GM21619 (cell line): ENCODE data around the gene CACNG6.
"Not testable (repeated sequence)": the region's sequence is repeated elsewhere in the genome, so short reads cannot be mapped to it uniquely, and the experiment has no call there.

Experiments
- ATAC-seq: cut with Tn5 transposase; IDR thresholded peaks from one replicate; pipeline ENCODE4 v1.9.1; 2021; ENCODE audit not compliant: unreplicated experiment

CACNG6 gene, protein sequence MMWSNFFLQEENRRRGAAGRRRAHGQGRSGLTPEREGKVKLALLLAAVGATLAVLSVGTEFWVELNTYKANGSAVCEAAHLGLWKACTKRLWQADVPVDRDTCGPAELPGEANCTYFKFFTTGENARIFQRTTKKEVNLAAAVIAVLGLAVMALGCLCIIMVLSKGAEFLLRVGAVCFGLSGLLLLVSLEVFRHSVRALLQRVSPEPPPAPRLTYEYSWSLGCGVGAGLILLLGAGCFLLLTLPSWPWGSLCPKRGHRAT

GRCh38 chr19:53991224-53992113, at the start of gene CACNG6:
CACNG6 (plus strand) TSS chr19:53991637; CDS start chr19:53992878, 1,241 bp downstream.
- ATAC-seq: no peak

- no peak for ATAC-seq
Observed at GRCh38 chr19:53942001-53942786, 49.2 kb upstream of the CACNG6 start.

DNA sequence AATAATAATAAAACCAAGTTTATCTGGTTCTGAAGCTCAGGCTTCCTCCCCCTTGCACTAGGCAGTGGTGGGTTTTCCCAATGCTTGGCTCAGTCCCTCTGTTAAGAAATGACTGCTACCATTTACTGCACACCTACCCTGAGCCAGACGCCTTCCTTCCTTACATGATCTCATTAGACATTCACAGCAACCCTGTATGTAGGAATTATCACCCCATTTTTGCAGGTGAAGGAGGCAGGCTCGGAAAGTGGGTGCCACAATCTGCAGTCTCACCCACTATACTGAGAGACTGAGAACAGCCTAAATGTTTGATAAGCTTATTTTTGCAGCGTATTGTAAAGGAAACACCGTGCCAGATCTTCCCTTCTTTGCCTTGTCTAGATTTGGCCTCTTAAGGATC, 47.0 kb upstream of the CACNG6 start:
- no peak for ATAC-seq

- no peak for ATAC-seq
Observed at GRCh38 chr19:53944933-53945332, 46.5 kb upstream of the CACNG6 start.

- no peak for ATAC-seq
Observed at GRCh38 chr19:53945441-53945840, 46.0 kb upstream of the CACNG6 start.

GRCh38 chr19:53945998-53946397, 45.4 kb upstream of the CACNG6 start:
- ATAC-seq: no peak

DNA sequence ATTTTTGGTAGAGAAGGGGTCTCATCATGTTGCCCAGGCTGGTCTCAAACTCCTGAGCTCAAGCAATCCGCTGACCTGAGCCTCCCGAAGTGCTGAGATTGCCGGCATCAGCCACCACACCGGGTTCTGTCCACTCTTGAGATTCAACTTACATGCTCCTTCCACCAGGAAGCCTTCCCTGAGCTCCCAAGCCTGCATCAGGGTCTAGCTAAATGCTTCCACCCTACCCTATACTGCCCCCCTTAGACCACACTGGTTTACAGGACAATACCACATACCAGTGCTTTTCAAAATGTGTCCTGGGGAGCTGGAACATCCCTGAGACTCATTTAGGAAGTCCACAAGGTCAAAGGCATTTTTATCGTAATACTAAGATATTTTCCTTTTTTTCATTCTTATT, 43.8 kb upstream of the CACNG6 start:
- ATAC-seq: no peak

- not testable (repeated sequence) for ATAC-seq
Observed at GRCh38 chr19:53948611-53949010, 42.8 kb upstream of the CACNG6 start.

DNA sequence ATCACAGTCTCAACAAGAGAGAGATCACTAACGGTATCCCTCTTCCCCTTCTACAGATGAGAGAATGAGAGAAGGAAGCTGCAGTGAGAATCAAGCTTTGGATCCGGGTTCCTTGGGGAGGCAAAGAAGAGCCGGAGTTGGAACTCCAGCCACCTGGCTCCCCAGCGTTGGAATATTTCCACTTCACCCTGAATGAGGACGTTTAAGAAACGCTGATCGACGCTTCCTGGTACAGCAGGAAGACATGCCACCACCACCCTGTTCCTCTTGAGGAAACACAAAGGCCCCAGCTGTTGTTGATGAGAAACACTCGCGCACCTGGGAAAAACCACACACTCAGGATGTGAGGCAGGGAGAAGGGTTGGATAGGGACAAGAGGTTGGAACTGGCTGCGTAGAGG, 40.0 kb upstream of the CACNG6 start:
- ATAC-seq: no peak

DNA sequence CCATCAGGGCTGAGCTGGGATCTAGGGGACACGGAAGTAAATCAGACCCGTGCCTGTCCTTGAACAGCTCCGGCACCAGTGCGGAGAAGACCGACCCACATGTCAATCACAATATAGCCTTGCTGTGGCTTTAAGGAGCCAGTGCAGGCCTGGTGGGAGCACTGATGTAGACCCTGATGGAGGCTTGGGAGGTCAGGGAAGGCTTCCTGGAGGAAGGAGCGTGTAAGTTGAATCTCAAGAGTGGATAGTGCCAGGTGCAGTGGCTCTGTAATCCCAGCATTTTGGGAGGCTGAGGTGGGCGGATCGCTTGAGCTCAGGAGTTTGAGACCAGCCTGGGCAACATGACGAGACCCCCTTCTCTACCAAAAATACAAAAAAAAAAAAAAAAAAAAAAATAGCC, 39.5 kb upstream of the CACNG6 start:
- ATAC-seq: no peak

DNA sequence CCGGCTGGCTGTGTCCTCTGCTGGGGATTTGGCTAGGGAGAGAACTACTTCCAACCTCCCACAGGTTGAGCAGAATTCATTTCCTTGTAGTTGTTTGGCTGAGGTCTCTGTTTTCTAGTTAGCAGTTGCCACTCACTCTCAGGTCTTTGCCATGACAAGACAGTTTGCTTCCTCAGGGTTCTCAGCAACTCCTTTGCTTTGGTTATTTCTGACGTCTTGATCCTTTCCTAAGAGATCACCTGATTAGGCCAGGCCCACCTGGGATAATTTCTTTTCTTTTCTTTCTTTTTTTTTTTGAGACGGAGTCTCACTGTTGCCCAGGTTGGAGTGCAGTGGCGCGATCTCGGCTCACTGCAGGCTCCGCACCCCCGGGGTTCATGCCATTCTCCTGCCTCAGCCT, 38.1 kb upstream of the CACNG6 start:
- ATAC-seq: no peak

- ATAC-seq: no peak
Observed at GRCh38 chr19:53957448-53958167, 33.8 kb upstream of the CACNG6 start.

GRCh38 chr19:53958168-53958571, 33.3 kb upstream of the CACNG6 start:
- no peak for ATAC-seq

DNA sequence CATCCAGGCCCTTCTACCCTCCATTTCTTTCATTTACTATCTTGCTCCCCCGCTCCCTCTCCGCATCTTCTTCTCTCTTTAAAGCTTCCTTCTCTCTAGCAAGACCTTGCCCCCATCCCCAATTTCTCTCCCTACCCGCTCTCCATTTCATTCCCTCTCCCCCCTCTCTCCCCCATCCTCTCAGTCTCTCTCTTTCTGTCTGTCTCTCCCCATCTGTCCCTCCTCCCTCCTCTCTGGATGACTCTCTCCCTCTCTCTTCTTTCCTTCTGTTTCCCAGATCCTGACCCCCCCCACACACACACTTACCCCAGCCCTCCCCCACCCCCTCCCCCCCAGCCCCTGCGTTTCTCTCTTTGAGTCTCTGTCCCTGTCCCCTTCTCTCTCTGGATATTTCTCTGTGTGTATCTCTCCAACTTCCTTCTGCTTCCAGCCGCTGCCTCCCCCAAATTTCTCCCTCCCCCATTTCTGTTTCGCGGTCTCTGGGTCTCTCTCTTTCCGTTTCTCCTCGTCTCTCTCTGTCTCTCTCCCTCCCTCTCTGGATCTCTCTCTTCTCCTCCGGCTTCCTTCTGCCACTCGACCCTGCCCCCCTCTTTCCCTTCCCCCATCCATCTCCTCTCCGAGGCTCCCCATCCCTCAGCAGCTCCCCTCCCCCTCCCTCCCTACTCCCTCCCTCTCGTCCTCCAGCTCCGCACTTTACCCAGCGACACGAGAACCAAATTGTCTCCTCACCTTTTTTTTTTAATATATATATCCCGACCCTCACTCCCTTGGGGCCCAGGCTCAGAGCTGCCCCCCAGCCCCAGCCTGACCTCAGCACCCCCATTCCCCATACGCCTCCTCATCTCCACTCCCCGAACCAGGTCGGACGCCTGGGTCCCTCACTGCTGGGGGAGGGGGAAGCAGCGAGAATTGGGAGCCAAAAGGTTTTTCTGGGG, 32.3 kb upstream of the CACNG6 start:
- no peak for ATAC-seq

DNA sequence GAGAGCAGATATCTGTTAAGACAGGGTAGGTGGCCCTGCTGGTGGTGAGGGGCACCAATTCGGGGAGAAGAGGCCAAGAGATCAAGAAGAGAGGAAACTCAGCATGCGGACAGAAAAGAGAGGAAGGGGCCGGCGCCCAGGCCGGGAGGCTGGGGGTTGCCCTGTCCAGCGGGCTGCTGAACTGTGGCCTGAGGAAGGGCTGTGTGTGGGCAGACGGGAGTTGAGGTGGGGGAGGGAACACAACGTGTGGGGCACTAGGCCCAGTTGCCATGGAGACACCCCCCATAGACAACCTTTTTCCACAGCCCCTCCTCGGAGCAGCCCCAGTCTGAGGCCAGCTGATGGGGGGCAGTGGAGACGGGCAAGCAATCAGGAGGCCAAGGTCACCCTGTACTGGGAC, 31.2 kb upstream of the CACNG6 start:
- no peak for ATAC-seq

- ATAC-seq: no peak
Observed at GRCh38 chr19:53960886-53961285, 30.6 kb upstream of the CACNG6 start.

GRCh38 chr19:53961523-53962356, 29.7 kb upstream of the CACNG6 start:
- ATAC-seq: no peak

DNA sequence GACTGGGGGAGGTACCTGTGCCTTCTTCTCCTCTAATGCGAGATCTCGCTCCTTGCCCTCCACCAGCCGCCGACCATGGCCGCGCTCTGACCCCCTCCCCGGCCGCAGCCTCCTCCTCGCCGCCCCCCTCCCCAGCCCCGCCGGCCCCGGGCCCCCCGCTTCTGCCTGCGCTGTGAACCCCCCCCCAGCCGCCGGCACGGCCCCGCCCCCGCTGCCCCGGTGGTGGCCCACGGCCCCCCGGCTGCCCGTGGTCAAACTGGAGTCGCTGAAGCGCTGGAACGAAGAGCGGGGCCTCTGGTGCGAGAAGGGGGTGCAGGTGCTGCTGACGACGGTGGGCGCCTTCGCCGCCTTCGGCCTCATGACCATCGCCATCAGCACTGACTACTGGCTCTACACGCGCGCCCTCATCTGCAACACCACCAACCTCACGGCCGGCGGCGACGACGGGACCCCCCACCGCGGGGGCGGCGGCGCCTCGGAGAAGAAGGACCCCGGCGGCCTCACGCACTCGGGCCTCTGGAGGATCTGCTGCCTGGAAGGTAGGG, 28.5 kb upstream of the CACNG6 start, which contains the start of gene CACNG8:
TSS of gene CACNG8 (plus strand) at position 51 of the 545 bp plus-strand sequence.
- no peak for ATAC-seq

DNA sequence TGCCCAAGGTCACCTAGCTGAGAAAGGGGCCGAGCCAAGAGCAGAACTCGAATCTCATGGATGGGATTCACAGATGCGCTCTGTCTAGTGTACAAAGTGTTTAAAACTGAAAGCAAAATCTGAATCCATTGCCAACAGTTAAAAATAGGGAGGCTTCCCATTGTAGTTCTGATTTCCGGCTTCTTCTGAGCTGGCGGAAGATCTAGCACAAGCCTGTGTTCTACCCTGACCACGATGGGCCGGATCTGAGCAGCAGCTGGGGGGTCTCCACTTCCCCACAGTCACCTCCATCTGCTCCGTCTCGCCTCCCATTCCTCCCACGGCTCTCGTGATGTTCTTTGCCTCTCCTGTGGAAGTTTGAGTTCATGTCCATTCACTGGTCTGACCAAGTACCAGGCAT, 26.3 kb upstream of the CACNG6 start:
- ATAC-seq: no peak
